Endodermal cell (in vitro differentiated cells): ENCODE measurements around the gene FUT4. TPM values are rescaled to one million over a fixed set of nuclear protein-coding genes. Genes with fewer than 3 reads are reported as not detected.

ENCODE experiments used
- DNase-seq: peaks from one replicate; pipeline ENCODE4 v3.0.0-alpha.2; 2017
- H3K27ac ChIP-seq: 2 replicates; pipeline ENCODE4 v1.5.1; 2013; ENCODE audit warnings: mild to moderate bottlenecking, low read depth, low read length, moderate library complexity
- H3K27me3 ChIP-seq: 2 replicates; pipeline ENCODE4 v1.6.1; 2013; ENCODE audit warnings: mild to moderate bottlenecking, low read length, moderate library complexity; ENCODE audit not compliant: insufficient read depth, control insufficient read depth, poor library complexity, severe bottlenecking
- H3K36me3 ChIP-seq: 2 replicates; pipeline ENCODE4 v1.7.0; 2013; ENCODE audit warnings: mild to moderate bottlenecking, low read length, moderate library complexity; ENCODE audit not compliant: control insufficient read depth, insufficient read depth
- H3K4me1 ChIP-seq: one replicate; pipeline ENCODE4 v1.7.0; 2013; ENCODE audit warnings: low read length; ENCODE audit not compliant: control insufficient read depth, insufficient read depth
- H3K4me3 ChIP-seq: 2 replicates; pipeline ENCODE4 v1.5.1; 2013; ENCODE audit warnings: mild to moderate bottlenecking, low read length, moderate library complexity
- H3K9ac ChIP-seq: 2 replicates; pipeline ENCODE4 v1.6.1; 2013; ENCODE audit warnings: mild to moderate bottlenecking, low read length, moderate library complexity; ENCODE audit not compliant: poor library complexity, severe bottlenecking; ENCODE audit errors: extremely low read depth
- H3K9me3 ChIP-seq: 2 replicates; pipeline ENCODE4 v1.6.1; 2013; ENCODE audit warnings: mild to moderate bottlenecking, low read length, moderate library complexity; ENCODE audit not compliant: control insufficient read depth
- H3K27ac Mint-ChIP-seq: 2 replicates; pipeline ENCODE4 v1.8.0; 2020; ENCODE audit warnings: mixed read lengths
- H3K27me3 Mint-ChIP-seq: 2 replicates; pipeline ENCODE4 v1.8.0; 2021; ENCODE audit warnings: mild to moderate bottlenecking, mixed read lengths; ENCODE audit not compliant: insufficient read depth
- H3K36me3 Mint-ChIP-seq: 2 replicates; pipeline ENCODE4 v1.8.0; 2020; ENCODE audit warnings: low read depth, mixed read lengths
- H3K4me1 Mint-ChIP-seq: 2 replicates; pipeline ENCODE4 v1.8.0; 2020; ENCODE audit warnings: mixed read lengths
- H3K4me3 Mint-ChIP-seq: 2 replicates; pipeline ENCODE4 v1.8.0; 2020; ENCODE audit warnings: mild to moderate bottlenecking, moderate library complexity, mixed read lengths
- H3K9me3 Mint-ChIP-seq: 2 replicates; pipeline ENCODE4 v1.8.0; 2020; ENCODE audit warnings: mild to moderate bottlenecking, mixed read lengths
- WGBS, 2 experiments: methylation state at CpG; one replicate each; pipeline versions ENCODE4 v1.1.5 to v1.1.7; 2013; ENCODE audit warnings: missing lambda C conversion rate in 2 of 2, mixed read lengths in 1 of 2; ENCODE audit not compliant: insufficient coverage in 1 of 2, insufficient read length in 1 of 2; 5-methylcytosine and 5-hydroxymethylcytosine counted together
- total RNA-seq, 2 donors: library from RNA; stranded (reverse); fragmentation: NEBNext Ultra II Directional in 1 of 2; extraction: Animal tissue kit (Norgen Biotek cat#: 25700) in 1 of 2; gene quantifications; 2 replicates in 1 of 2; 3 replicates in 1 of 2; pipeline ENCODE4 v1.2.1, GENCODE V29; 2021
- TF ChIP-seq, protein P1 (sequence below): fragments of 200-600 bp; sonication (generic); conservative IDR thresholded peaks from 2 replicates; pipeline ENCODE4 v1.5.0; 2021; ENCODE audit warnings: antibody characterized with exemption, mild to moderate bottlenecking

FUT4 gene
- total RNA-seq, 2 donors from 2014 or later: 2.8 to 5.4 TPM

GRCh38 chr11:94595076-94595475 is 51.4 kb downstream of the FUT4 start:
- Histone ChIP-seq H3K36me3 (no peaks in the 10 kb centered on the region), H3K9me3 (peaks cover 3% of the 10 kb centered on the region), H3K27ac (no peak overlapping the region), H3K27me3 (peaks cover 3% of the 10 kb centered on the region), H3K9ac (no peak overlapping the region), H3K4me1 (no peaks in the 10 kb centered on the region), H3K4me3 (no peak overlapping the region)
- peaks cover 8% of the 10 kb centered on the region for H3K27me3 Mint-ChIP-seq
- H3K9me3 Mint-ChIP-seq: peaks cover 8% of the 10 kb centered on the region
- no peak overlapping the region for H3K27ac Mint-ChIP-seq
- H3K4me1 Mint-ChIP-seq: peaks cover 2% of the 10 kb centered on the region
- WGBS, 2 experiments: 76 to 94% methylated on average over 2 to 6 of the region's 6 CpGs
- no peak for DNase-seq
- no peak overlapping the region for H3K4me3 Mint-ChIP-seq
- no peaks in the 10 kb centered on the region for H3K36me3 Mint-ChIP-seq
- TF ChIP-seq, protein P1, sequence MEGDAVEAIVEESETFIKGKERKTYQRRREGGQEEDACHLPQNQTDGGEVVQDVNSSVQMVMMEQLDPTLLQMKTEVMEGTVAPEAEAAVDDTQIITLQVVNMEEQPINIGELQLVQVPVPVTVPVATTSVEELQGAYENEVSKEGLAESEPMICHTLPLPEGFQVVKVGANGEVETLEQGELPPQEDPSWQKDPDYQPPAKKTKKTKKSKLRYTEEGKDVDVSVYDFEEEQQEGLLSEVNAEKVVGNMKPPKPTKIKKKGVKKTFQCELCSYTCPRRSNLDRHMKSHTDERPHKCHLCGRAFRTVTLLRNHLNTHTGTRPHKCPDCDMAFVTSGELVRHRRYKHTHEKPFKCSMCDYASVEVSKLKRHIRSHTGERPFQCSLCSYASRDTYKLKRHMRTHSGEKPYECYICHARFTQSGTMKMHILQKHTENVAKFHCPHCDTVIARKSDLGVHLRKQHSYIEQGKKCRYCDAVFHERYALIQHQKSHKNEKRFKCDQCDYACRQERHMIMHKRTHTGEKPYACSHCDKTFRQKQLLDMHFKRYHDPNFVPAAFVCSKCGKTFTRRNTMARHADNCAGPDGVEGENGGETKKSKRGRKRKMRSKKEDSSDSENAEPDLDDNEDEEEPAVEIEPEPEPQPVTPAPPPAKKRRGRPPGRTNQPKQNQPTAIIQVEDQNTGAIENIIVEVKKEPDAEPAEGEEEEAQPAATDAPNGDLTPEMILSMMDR: no peak

- peaks cover 14% of the 10 kb centered on the region for H3K9me3 ChIP-seq
- Mint-ChIP-seq H3K27me3 (no peaks in the 10 kb centered on the region), H3K4me1 (peaks cover 8% of the 10 kb centered on the region), H3K36me3 (peaks cover 3% of the 10 kb centered on the region), H3K27ac (no peak overlapping the region), H3K4me3 (no peak overlapping the region), H3K9me3 (peaks cover 26% of the 10 kb centered on the region)
- TF ChIP-seq, protein P1: no peak
- no peaks in the 10 kb centered on the region for H3K36me3 ChIP-seq
- DNase-seq: no peak
- H3K9ac ChIP-seq: no peak overlapping the region
- H3K27me3 ChIP-seq: no peaks in the 10 kb centered on the region
- WGBS, 2 experiments: 92% methylated on average over 2 of the region's 2 CpGs; no CpG with 5 or more reads in 1 of the 2 experiments
- H3K27ac ChIP-seq: no peak overlapping the region
- no peaks in the 10 kb centered on the region for H3K4me1 ChIP-seq
- no peak overlapping the region for H3K4me3 ChIP-seq
These were observed 54.2 kb downstream of the FUT4 start for GRCh38 chr11:94597896-94598295.

Other genes starting within 250 kb of the FUT4 start
- gene IZUMO1R, start 239.3 kb upstream of the FUT4 start, total RNA-seq: not detected
- under 1 TPM; 0.13 to 0.26 TPM for gene GPR83, start 142.5 kb upstream of the FUT4 start, total RNA-seq
- gene MRE11, start 50.1 kb upstream of the FUT4 start, total RNA-seq: 10 to 100 TPM; 38.1 to 43.5 TPM
- 10 to 100 TPM; 11.2 to 14.4 TPM for gene ANKRD49, start 49.9 kb upstream of the FUT4 start, total RNA-seq
- gene C11orf97, start 31.5 kb upstream of the FUT4 start, total RNA-seq: not detected
- under 1 TPM; 0.24 to 0.82 TPM for gene PIWIL4, start 23.4 kb downstream of the FUT4 start, total RNA-seq
- gene AMOTL1, start 224.4 kb downstream of the FUT4 start, total RNA-seq: 10 to 100 TPM; 45.0 to 60.0 TPM